ENCODE results near the gene CAPN10.

CAPN10 gene

DNA sequence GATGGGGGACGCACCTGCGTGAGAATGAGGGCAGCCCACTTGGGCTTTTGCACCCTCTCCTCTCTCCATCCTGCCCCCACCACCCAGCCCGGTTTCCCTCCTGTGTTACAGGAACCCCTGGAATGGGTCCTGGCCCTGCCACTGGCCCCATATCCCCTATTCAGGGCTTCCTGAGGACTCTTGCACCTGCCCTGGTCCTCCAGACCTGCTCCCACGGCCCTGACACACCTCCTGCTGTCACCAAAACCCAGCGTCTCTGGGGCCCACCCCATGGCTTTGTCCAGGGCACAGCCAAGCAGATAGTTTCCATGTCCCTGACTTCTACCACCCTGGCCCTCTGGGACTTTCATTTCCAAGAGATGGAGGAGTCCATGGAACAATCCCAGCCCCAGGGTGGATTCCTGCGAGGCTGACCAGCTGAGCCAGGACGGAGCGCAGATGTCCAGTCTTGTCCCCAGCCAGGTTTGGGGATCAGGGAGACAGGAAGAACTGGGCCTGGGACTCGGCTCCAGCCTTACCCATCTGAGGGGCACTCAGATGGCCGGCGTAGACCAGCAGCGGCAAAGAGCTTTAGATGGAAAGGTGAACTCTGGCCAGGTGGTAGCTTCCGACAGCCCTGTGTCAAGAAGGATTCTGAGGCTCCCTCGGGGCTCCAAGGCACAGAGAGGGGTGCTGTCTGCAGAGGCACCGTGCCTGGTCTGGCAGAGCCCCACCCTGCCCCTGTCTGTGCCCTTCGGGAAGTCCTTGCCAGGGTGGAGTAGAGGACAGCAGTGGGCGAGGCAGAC, 50.8 kb downstream of the CAPN10 start:
- no peak for TF ChIP-seq EGR1 (IDR thresholded peaks at IDR 0.05)

DNA sequence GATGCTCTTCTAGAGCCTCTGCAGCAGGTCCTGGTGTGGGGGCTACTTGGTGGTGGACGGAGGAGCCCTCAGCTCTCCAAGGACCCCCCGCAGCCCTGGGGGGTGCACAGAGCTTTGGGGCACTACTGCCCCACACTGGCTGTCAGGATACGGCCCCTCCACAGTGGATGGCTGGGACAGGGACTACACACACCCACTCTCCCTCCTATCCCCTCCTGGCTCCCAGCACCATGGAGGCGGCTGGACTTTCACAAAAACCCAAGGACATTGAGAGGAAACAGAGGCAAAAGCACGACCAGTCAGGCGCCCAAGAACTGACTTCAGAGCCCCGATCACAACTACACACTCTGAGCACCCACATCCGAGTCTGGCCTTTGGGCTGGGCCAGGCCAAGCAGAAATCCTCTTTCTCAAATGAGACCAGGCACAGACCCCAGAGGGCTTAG, 51.4 kb downstream of the CAPN10 start:
- no peak for TF ChIP-seq CREB1 (IDR thresholded peaks at IDR 0.05; ENCODE audit: low read depth)
- TF ChIP-seq TCF12 (IDR thresholded peaks at IDR 0.05; ENCODE audit: low read depth), result no peak
- no peak for TF ChIP-seq EP300 (IDR thresholded peaks at IDR 0.05; ENCODE audit: borderline replicate concordance)
- TF ChIP-seq RAD21 (IDR thresholded peaks at IDR 0.05; ENCODE audit: low read depth), result no peak
- TF ChIP-seq, protein P1, sequence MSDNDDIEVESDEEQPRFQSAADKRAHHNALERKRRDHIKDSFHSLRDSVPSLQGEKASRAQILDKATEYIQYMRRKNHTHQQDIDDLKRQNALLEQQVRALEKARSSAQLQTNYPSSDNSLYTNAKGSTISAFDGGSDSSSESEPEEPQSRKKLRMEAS (IDR thresholded peaks at IDR 0.05), result no peak
- TF ChIP-seq NFIC (IDR thresholded peaks at IDR 0.05), result no peak

DNA sequence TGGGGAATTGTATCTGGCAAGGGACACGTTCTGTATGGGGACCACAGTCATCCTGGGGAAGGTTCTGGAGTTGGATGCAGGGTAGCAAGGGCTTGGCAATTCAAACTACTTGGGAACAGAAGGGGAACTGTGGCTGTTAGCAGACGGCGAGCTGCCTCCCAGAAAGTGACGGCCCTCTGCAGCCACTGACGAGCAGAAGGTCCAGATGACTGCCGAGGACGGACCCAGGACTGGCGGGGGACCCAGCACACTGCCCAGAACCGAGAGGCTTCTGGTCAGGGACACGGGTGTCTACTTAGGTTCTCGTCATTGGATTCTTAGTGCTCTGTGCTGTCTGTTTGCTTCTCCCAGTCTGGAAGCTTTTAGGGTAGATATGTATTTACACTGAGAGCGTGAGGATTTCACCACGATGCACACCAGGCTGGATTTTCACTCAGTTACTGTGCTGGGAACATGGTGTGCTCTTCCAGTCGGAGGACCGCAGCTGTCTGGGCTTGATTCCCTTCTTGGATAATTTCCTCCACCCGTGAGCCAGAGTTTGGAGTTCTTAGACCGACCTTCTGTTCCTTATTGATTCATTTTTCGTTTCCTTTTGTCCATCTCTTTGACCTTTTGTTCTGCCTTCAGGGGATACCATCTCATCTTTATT, 52.1 kb downstream of the CAPN10 start:
- no peak for TF ChIP-seq YY1 (IDR thresholded peaks at IDR 0.05; ENCODE audit: low read depth)
- no peak for TF ChIP-seq REST (IDR thresholded peaks at IDR 0.05; ENCODE audit: low read depth)

DNA sequence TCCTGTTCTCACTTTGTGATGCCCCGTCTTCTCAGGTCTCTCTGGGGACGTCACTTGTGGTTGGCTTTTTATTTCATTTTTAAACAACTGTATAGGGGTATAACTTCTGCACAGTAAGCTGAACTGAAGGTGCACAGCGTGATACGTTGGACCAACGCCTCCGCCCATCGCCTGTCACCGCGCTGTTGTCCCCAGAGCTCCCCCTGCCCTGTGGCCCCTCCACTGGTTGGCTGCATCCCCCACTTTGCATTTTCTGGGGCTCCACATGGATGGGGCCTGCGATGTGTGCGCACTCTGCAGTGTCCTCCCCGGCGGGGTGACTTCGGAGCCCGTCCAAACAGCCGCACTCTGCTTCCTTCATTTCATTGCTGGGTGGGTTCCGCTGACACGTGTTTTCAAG, 53.0 kb downstream of the CAPN10 start:
- TF ChIP-seq REST (IDR thresholded peaks at IDR 0.05; ENCODE audit: low read depth) (no peak), TCF12 (IDR thresholded peaks at IDR 0.05; ENCODE audit: low read depth) (no peak), ZBTB7A (IDR thresholded peaks at IDR 0.05; ENCODE audit: low read depth) (no peak), EGR1 (IDR thresholded peaks at IDR 0.05) (no peak), RAD21 (IDR thresholded peaks at IDR 0.05; ENCODE audit: low read depth) (no peak), CREB1 (IDR thresholded peaks at IDR 0.05; ENCODE audit: low read depth) (no peak), NFIC (IDR thresholded peaks at IDR 0.05) (no peak), CEBPB (IDR thresholded peaks at IDR 0.05) (no peak), TEAD4 (IDR thresholded peaks at IDR 0.05) (no peak), TAF1 (IDR thresholded peaks at IDR 0.05; ENCODE audit: low read depth) (no peak), YY1 (IDR thresholded peaks at IDR 0.05; ENCODE audit: low read depth) (no peak), FOXM1 (IDR thresholded peaks at IDR 0.05; ENCODE audit: borderline replicate concordance, low read depth) (no peak), EP300 (IDR thresholded peaks at IDR 0.05; ENCODE audit: borderline replicate concordance) (no peak)

GRCh38 chr2:240640939-240641338, 54.4 kb downstream of the CAPN10 start:
- TF ChIP-seq RAD21 (IDR thresholded peaks at IDR 0.05; ENCODE audit: low read depth), result peak; percentile 62
- no peak for TF ChIP-seq REST (IDR thresholded peaks at IDR 0.05; ENCODE audit: low read depth)

GRCh38 chr2:240642061-240642805, 55.7 kb downstream of the CAPN10 start:
- TF ChIP-seq USF1 (IDR thresholded peaks at IDR 0.05) (no peak), EP300 (IDR thresholded peaks at IDR 0.05; ENCODE audit: borderline replicate concordance) (no peak), FOXM1 (IDR thresholded peaks at IDR 0.05; ENCODE audit: borderline replicate concordance, low read depth) (no peak), YY1 (IDR thresholded peaks at IDR 0.05; ENCODE audit: low read depth) (no peak), TCF12 (IDR thresholded peaks at IDR 0.05; ENCODE audit: low read depth) (no peak), TEAD4 (IDR thresholded peaks at IDR 0.05) (no peak), CREB1 (IDR thresholded peaks at IDR 0.05; ENCODE audit: low read depth) (no peak), CEBPB (IDR thresholded peaks at IDR 0.05) (no peak), RAD21 (IDR thresholded peaks at IDR 0.05; ENCODE audit: low read depth) (no peak), ZBTB7A (IDR thresholded peaks at IDR 0.05; ENCODE audit: low read depth) (no peak), EGR1 (IDR thresholded peaks at IDR 0.05) (no peak), NFIC (IDR thresholded peaks at IDR 0.05) (no peak), REST (IDR thresholded peaks at IDR 0.05; ENCODE audit: low read depth) (no peak)
- TF ChIP-seq, protein P1 (IDR thresholded peaks at IDR 0.05), result no peak

All from Ishikawa (cell line).